ENCODE results near the gene PTPRR.

The PTPRR gene

DNA sequence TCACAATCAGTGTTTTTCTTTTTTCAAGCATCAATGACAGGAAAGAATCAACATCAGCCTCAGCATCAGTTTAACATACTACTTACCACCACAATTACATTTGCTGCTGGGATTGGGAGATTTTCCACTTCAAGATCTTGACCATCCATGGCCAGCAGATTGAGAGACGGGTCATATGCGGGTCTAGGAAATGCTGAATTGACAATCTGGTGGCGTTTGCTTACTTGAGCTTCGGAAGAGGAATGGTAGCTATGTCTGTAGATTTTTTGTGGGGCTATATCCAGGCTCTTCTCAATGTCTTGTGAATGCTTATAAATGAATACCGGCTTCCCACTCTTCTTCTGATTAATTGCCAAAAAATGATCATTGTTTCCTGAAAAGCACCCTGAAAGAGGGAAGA, 27.9 kb downstream of the PTPRR start:
- TF ChIP-seq USF1 (IDR thresholded peaks at IDR 0.05) = no peak
- TF ChIP-seq TAF1 (IDR thresholded peaks at IDR 0.05; ENCODE audit: low read depth) = no peak
- TF ChIP-seq CEBPB (IDR thresholded peaks at IDR 0.05) = no peak

DNA sequence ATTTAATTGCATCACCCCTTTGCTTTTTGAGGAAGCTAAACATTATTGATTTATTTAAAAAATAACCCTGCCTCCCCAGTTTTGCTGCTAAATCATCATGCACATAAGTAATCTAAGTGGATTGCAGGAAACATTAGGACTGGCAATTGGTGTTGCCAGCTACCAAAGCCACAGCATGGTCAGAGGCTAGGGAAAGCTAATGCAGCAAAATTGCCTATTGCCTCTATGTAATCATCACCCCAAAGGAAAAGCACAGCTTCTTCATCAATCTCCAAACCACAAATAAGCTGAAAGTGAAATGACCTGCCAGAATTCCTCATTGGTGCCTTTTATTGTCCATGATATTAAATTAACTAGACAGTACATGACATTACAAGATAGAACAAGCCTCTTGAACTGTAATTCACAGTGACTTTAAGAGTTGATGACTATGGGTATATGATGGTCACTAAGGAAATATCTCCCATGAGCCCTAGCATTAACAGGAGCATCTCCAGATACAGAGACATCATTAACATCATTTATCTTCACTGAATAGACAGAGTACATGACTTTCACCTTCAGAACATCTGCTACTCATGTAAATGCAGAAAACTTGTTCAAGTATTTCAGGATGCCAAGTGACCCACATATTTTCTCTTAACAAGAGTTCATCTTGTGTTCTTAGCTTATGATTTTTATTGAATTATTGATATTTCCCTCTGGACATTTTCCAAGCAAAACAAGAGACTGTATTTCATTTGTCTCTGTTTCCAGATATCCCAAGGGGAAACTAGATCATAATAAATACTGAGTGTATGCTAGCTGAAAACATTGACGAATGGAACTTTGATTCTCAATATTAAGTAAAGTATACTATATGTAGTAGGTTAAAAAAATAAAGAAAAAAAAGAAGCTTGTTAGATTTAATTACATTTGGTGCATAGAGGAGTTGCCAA, 29.4 kb downstream of the PTPRR start:
- TF ChIP-seq YY1 (IDR thresholded peaks at IDR 0.05; ENCODE audit: low read depth) = no peak
- no peak for TF ChIP-seq CEBPB (IDR thresholded peaks at IDR 0.05)
- TF ChIP-seq, protein P1, sequence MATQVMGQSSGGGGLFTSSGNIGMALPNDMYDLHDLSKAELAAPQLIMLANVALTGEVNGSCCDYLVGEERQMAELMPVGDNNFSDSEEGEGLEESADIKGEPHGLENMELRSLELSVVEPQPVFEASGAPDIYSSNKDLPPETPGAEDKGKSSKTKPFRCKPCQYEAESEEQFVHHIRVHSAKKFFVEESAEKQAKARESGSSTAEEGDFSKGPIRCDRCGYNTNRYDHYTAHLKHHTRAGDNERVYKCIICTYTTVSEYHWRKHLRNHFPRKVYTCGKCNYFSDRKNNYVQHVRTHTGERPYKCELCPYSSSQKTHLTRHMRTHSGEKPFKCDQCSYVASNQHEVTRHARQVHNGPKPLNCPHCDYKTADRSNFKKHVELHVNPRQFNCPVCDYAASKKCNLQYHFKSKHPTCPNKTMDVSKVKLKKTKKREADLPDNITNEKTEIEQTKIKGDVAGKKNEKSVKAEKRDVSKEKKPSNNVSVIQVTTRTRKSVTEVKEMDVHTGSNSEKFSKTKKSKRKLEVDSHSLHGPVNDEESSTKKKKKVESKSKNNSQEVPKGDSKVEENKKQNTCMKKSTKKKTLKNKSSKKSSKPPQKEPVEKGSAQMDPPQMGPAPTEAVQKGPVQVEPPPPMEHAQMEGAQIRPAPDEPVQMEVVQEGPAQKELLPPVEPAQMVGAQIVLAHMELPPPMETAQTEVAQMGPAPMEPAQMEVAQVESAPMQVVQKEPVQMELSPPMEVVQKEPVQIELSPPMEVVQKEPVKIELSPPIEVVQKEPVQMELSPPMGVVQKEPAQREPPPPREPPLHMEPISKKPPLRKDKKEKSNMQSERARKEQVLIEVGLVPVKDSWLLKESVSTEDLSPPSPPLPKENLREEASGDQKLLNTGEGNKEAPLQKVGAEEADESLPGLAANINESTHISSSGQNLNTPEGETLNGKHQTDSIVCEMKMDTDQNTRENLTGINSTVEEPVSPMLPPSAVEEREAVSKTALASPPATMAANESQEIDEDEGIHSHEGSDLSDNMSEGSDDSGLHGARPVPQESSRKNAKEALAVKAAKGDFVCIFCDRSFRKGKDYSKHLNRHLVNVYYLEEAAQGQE (IDR thresholded peaks at IDR 0.05; ENCODE audit: low read depth) = no peak
- no peak for TF ChIP-seq USF1 (IDR thresholded peaks at IDR 0.05)
- TF ChIP-seq ZBTB7A (IDR thresholded peaks at IDR 0.05; ENCODE audit: low read depth) = no peak
- no peak for TF ChIP-seq TCF12 (IDR thresholded peaks at IDR 0.05; ENCODE audit: low read depth)
- TF ChIP-seq RAD21 (IDR thresholded peaks at IDR 0.05; ENCODE audit: low read depth) = no peak
- no peak for TF ChIP-seq EGR1 (IDR thresholded peaks at IDR 0.05)
- TF ChIP-seq TAF1 (IDR thresholded peaks at IDR 0.05; ENCODE audit: low read depth) = no peak
- no peak for TF ChIP-seq FOXM1 (IDR thresholded peaks at IDR 0.05; ENCODE audit: borderline replicate concordance, low read depth)
- TF ChIP-seq NFIC (IDR thresholded peaks at IDR 0.05) = no peak
- no peak for TF ChIP-seq TEAD4 (IDR thresholded peaks at IDR 0.05)
- TF ChIP-seq, protein P2, sequence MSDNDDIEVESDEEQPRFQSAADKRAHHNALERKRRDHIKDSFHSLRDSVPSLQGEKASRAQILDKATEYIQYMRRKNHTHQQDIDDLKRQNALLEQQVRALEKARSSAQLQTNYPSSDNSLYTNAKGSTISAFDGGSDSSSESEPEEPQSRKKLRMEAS (IDR thresholded peaks at IDR 0.05) = no peak
- TF ChIP-seq CREB1 (IDR thresholded peaks at IDR 0.05; ENCODE audit: low read depth) = no peak
- no peak for TF ChIP-seq EP300 (IDR thresholded peaks at IDR 0.05; ENCODE audit: borderline replicate concordance)

- TF ChIP-seq TEAD4 (IDR thresholded peaks at IDR 0.05) (no peak), FOXM1 (IDR thresholded peaks at IDR 0.05; ENCODE audit: borderline replicate concordance, low read depth) (no peak), TAF1 (IDR thresholded peaks at IDR 0.05; ENCODE audit: low read depth) (no peak), NFIC (IDR thresholded peaks at IDR 0.05) (no peak), EP300 (IDR thresholded peaks at IDR 0.05; ENCODE audit: borderline replicate concordance) (no peak), RAD21 (IDR thresholded peaks at IDR 0.05; ENCODE audit: low read depth) (no peak), CEBPB (IDR thresholded peaks at IDR 0.05) (no peak), EGR1 (IDR thresholded peaks at IDR 0.05) (no peak), ZBTB7A (IDR thresholded peaks at IDR 0.05; ENCODE audit: low read depth) (no peak), TCF12 (IDR thresholded peaks at IDR 0.05; ENCODE audit: low read depth) (no peak), USF1 (IDR thresholded peaks at IDR 0.05) (no peak), CREB1 (IDR thresholded peaks at IDR 0.05; ENCODE audit: low read depth) (no peak), YY1 (IDR thresholded peaks at IDR 0.05; ENCODE audit: low read depth) (no peak)
- TF ChIP-seq, protein P1 (IDR thresholded peaks at IDR 0.05; ENCODE audit: low read depth) = no peak
- TF ChIP-seq, protein P2 (IDR thresholded peaks at IDR 0.05) = no peak
Measured at GRCh38 chr12:70885956-70886355, 34.6 kb downstream of the PTPRR start.

DNA sequence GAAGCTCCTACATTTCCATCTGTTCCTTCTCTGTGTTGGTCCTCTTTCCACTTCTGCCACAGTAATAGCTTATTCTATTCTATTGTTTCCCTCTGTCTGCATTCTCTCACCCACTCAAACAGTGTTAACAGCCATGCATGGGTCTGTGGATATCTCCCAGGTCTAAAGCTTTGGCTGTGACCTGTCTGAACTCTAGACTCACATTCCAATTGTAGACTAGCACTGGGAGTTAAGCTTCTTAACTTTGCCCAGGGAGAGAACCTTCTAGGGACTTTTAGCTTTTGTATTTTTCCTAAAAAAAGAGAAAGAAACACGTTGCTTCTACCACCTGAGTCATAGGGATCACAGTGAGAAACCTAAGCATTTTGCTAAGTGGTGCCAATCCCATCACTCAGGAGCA, 36.7 kb downstream of the PTPRR start:
- TF ChIP-seq TCF12 (IDR thresholded peaks at IDR 0.05; ENCODE audit: low read depth) (no peak), CEBPB (IDR thresholded peaks at IDR 0.05) (no peak), CREB1 (IDR thresholded peaks at IDR 0.05; ENCODE audit: low read depth) (no peak), YY1 (IDR thresholded peaks at IDR 0.05; ENCODE audit: low read depth) (no peak), TEAD4 (IDR thresholded peaks at IDR 0.05) (no peak), ZBTB7A (IDR thresholded peaks at IDR 0.05; ENCODE audit: low read depth) (no peak), USF1 (IDR thresholded peaks at IDR 0.05) (no peak), EP300 (IDR thresholded peaks at IDR 0.05; ENCODE audit: borderline replicate concordance) (no peak), EGR1 (IDR thresholded peaks at IDR 0.05) (no peak), FOXM1 (IDR thresholded peaks at IDR 0.05; ENCODE audit: borderline replicate concordance, low read depth) (no peak), TAF1 (IDR thresholded peaks at IDR 0.05; ENCODE audit: low read depth) (no peak)
- TF ChIP-seq, protein P2 (IDR thresholded peaks at IDR 0.05) = no peak
- TF ChIP-seq, protein P1 (IDR thresholded peaks at IDR 0.05; ENCODE audit: low read depth) = no peak

Measured in Ishikawa (cell line).